ENCODE measurements around the gene TDRD12. TPM values are rescaled to one million over a fixed set of nuclear protein-coding genes. Genes with fewer than 3 reads are reported as not detected.

TDRD12 gene
- total RNA-seq, 1 experiment from 2014 or later = 0.33 TPM

DNA sequence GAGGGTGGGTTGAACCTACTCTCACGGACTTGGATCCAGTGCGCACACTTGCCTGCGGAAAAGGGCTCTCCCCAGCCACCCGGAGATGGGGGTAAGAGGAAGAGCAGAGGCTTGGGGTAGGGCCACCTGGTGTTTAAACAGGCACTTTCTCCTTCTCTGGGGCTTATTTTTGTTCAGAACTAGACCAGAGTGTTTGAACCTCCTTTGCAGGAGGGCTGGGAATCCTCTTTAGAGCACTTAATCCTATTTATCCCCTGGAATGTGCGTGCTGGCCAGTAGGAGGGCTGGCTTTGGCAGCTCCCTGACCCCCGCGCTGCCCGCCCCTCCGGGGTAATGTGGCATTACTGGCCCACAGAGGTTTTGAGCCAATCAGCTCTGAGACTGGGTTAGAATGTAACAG is 41.9 kb upstream of the TDRD12 start:
- Histone ChIP-seq H3K9me3 (ENCODE audit: insufficient read depth, low read depth) (no peaks in the 10 kb centered on the region), H3F3A (ENCODE audit: insufficient read depth, low read depth) (peaks cover 9% of the 10 kb centered on the region; the same call in 1 of the 2 replicates), H3K4me1 (replicated peaks; ENCODE audit: insufficient read depth) (peaks cover 20% of the 10 kb centered on the region), H2AFZ (no peak overlapping the region), H3K27ac (no peak overlapping the region), H3K4me3 (no peak overlapping the region), H4K20me1 (ENCODE audit: insufficient read depth) (peaks cover 17% of the 10 kb centered on the region), H3K36me3 (ENCODE audit: low read depth) (no peaks in the 10 kb centered on the region), H3K79me2 (ENCODE audit: low read depth) (peaks cover 20% of the 10 kb centered on the region), H3K4me2 (no peak overlapping the region), H3K9me2 (ENCODE audit: insufficient read depth) (no peaks in the 10 kb centered on the region), H3K27me3 (ENCODE audit: insufficient read depth, low read depth) (no peaks in the 10 kb centered on the region)
- intact Hi-C loops (cut with micrococcal nuclease; ENCODE audit: unreplicated experiment) = no loop called here
- ChIA-PET CTCF (no interaction called here), POLR2A (ENCODE audit: unreplicated experiment) (no interaction called here)
- no peak for DNase-seq
- no TSS peak for BruUV-seq (replicated peaks)
- TF ChIP-seq, protein P1, sequence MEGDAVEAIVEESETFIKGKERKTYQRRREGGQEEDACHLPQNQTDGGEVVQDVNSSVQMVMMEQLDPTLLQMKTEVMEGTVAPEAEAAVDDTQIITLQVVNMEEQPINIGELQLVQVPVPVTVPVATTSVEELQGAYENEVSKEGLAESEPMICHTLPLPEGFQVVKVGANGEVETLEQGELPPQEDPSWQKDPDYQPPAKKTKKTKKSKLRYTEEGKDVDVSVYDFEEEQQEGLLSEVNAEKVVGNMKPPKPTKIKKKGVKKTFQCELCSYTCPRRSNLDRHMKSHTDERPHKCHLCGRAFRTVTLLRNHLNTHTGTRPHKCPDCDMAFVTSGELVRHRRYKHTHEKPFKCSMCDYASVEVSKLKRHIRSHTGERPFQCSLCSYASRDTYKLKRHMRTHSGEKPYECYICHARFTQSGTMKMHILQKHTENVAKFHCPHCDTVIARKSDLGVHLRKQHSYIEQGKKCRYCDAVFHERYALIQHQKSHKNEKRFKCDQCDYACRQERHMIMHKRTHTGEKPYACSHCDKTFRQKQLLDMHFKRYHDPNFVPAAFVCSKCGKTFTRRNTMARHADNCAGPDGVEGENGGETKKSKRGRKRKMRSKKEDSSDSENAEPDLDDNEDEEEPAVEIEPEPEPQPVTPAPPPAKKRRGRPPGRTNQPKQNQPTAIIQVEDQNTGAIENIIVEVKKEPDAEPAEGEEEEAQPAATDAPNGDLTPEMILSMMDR (conservative IDR thresholded peaks at IDR 0.05) = no peak
- no peak for TF ChIP-seq EZH2 (IDR thresholded peaks at IDR 0.05; ENCODE audit: low read depth)

DNA sequence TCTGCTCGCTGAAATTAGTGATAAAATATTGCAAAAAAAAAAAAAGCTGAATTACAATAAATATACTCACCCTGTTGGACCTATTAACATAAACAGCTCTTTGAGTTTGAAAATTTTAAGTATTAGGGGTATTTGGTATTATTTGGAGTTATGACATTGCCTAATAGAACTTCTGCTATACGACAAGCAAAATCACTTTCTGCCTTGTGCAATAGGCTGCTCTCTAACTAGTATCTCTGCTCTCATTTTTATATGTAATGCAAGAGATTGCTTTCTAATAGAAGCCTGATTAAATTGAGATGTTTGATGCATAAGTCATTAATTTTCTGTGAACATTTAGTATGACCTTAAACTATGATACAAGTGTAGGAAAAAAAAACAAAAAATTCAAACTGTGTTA is 38.6 kb upstream of the TDRD12 start:
- intact Hi-C loops (cut with micrococcal nuclease; ENCODE audit: unreplicated experiment) = no loop called here

DNA sequence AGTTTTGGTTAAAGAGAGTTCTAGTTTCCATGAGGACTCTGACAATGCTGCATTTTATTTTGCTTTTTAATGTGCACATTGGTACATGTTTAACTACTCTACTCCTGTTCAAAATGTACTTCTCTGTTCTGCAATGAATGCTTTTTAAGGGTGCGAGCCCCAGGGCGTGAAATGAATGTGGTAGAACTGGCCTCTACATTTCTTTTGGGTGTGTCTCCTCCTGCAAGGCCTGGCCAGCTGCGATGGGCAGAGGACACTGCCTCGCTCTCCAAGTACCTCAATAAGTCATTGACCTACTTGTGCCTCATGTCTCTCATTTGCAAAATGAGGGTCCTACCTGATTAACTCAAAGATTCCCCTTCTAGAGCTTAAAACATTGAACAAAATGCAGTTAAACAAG is 37.2 kb upstream of the TDRD12 start:
- Histone ChIP-seq H3K27ac (0 out of 2 replicates have a peak overlapping the region, but pooled peaks have one; percentile 11), H3K4me2 (peak overlapping the region; percentile 62), H4K20me1 (ENCODE audit: insufficient read depth) (no peaks in the 10 kb centered on the region), H3K4me3 (no peak overlapping the region), H3K27me3 (ENCODE audit: insufficient read depth, low read depth) (no peaks in the 10 kb centered on the region), H3K79me2 (ENCODE audit: low read depth) (no peaks in the 10 kb centered on the region), H3F3A (ENCODE audit: insufficient read depth, low read depth) (peaks cover 14% of the 10 kb centered on the region; the same call in 1 of the 2 replicates), H2AFZ (no peak overlapping the region), H3K36me3 (ENCODE audit: low read depth) (no peaks in the 10 kb centered on the region), H3K4me1 (replicated peaks; ENCODE audit: insufficient read depth) (peaks cover 17% of the 10 kb centered on the region), H3K9me2 (ENCODE audit: insufficient read depth) (no peaks in the 10 kb centered on the region), H3K9me3 (ENCODE audit: insufficient read depth, low read depth) (no peaks in the 10 kb centered on the region)
- CTCF ChIA-PET = no interaction called here
- POLR2A ChIA-PET (ENCODE audit: unreplicated experiment) = no interaction called here
- TF ChIP-seq EZH2 (IDR thresholded peaks at IDR 0.05; ENCODE audit: low read depth) = no peak
- TF ChIP-seq, protein P1 (conservative IDR thresholded peaks at IDR 0.05) = no peak
- intact Hi-C loops (cut with micrococcal nuclease; ENCODE audit: unreplicated experiment) = no loop called here
- BruUV-seq (replicated peaks) = no TSS peak
- DNase-seq = peak; percentile 46 to 73

More for the DNA sequence above, 38.6 kb upstream of the TDRD12 start:
- H3K36me3 ChIP-seq (ENCODE audit: low read depth) = no peaks in the 10 kb centered on the region
- no TSS peak for BruUV-seq (replicated peaks)
- CTCF ChIA-PET = no interaction called here
- no peak overlapping the region for H3K4me2 ChIP-seq
- no peak overlapping the region for H3K4me3 ChIP-seq
- TF ChIP-seq EZH2 (IDR thresholded peaks at IDR 0.05; ENCODE audit: low read depth) = no peak
- TF ChIP-seq, protein P1 (conservative IDR thresholded peaks at IDR 0.05) = no peak
- H3K4me1 ChIP-seq (replicated peaks; ENCODE audit: insufficient read depth) = peaks cover 17% of the 10 kb centered on the region
- H3K27ac ChIP-seq = no peak overlapping the region
- peaks cover 14% of the 10 kb centered on the region; the same call in 1 of the 2 replicates for H3F3A ChIP-seq (ENCODE audit: insufficient read depth, low read depth)
- no peaks in the 10 kb centered on the region for H3K27me3 ChIP-seq (ENCODE audit: insufficient read depth, low read depth)
- no peaks in the 10 kb centered on the region for H4K20me1 ChIP-seq (ENCODE audit: insufficient read depth)
- POLR2A ChIA-PET (ENCODE audit: unreplicated experiment) = interaction anchor here (0.6 kb wide), 1 partner anchor 349 kb away, joined by 4 read pairs; no protein-coding TSS in a partner anchor
- no peak for DNase-seq
- no peaks in the 10 kb centered on the region for H3K9me2 ChIP-seq (ENCODE audit: insufficient read depth)
- no peak overlapping the region for H2AFZ ChIP-seq
- H3K9me3 ChIP-seq (ENCODE audit: insufficient read depth, low read depth) = no peaks in the 10 kb centered on the region
- H3K79me2 ChIP-seq (ENCODE audit: low read depth) = no peaks in the 10 kb centered on the region

All from PC-9 (cell line).